HG02973 (cell line): ENCODE results near the gene ATP13A5.
A peak's percentile ranks its signal among the peaks of the same experiment; 100 is the strongest.

Source experiments
- ATAC-seq: cut with Tn5 transposase; IDR thresholded peaks from one replicate; pipeline ENCODE4 v1.9.1; 2021; ENCODE audit warnings: moderate library complexity; ENCODE audit not compliant: unreplicated experiment

Gene ATP13A5

GRCh38 chr3:193378706-193379105 is at the start of gene ATP13A5:
Gene ATP13A5 (minus strand): TSS chr3:193378753. CDS start chr3:193378725, 28 bp downstream.
- no peak for ATAC-seq

- ATAC-seq, result no peak
These were observed 40.2 kb upstream of the ATP13A5 start for GRCh38 chr3:193418576-193419373.

- ATAC-seq, result no peak
These were observed 38.1 kb upstream of the ATP13A5 start for GRCh38 chr3:193416629-193417028.

- no peak for ATAC-seq
These were observed 29.1 kb upstream of the ATP13A5 start for GRCh38 chr3:193407688-193408087.

GRCh38 chr3:193407112-193407511 is 28.6 kb upstream of the ATP13A5 start:
- ATAC-seq, result no peak

- ATAC-seq, result no peak
These were observed 24.8 kb upstream of the ATP13A5 start for GRCh38 chr3:193403307-193403706.

GRCh38 chr3:193400304-193400703 is 21.8 kb upstream of the ATP13A5 start:
- no peak for ATAC-seq

- no peak for ATAC-seq
These were observed 18.1 kb upstream of the ATP13A5 start for GRCh38 chr3:193396451-193397244.

GRCh38 chr3:193391902-193392301 is 13.3 kb upstream of the ATP13A5 start:
- ATAC-seq, result no peak

GRCh38 chr3:193389335-193389734 is 10.8 kb upstream of the ATP13A5 start:
- no peak for ATAC-seq

- no peak for ATAC-seq
These were observed 9.8 kb upstream of the ATP13A5 start for GRCh38 chr3:193388361-193388760.

- no peak for ATAC-seq
These were observed 9.0 kb upstream of the ATP13A5 start for GRCh38 chr3:193387596-193387995.

- ATAC-seq, result no peak
These were observed 962 bp downstream of the ATP13A5 start for GRCh38 chr3:193377591-193377990.

GRCh38 chr3:193375614-193376013 is 2.9 kb downstream of the ATP13A5 start:
- ATAC-seq, result no peak

- ATAC-seq, result no peak
These were observed 5.8 kb downstream of the ATP13A5 start for GRCh38 chr3:193372783-193373182.

- no peak for ATAC-seq
These were observed 10.7 kb downstream of the ATP13A5 start for GRCh38 chr3:193367868-193368267.

- ATAC-seq, result no peak
These were observed 21.3 kb downstream of the ATP13A5 start for GRCh38 chr3:193357291-193357690.

GRCh38 chr3:193354423-193354822 is 24.1 kb downstream of the ATP13A5 start:
- no peak for ATAC-seq

GRCh38 chr3:193350744-193351143 is 27.8 kb downstream of the ATP13A5 start:
- no peak for ATAC-seq

GRCh38 chr3:193348686-193349085 is 29.9 kb downstream of the ATP13A5 start:
- ATAC-seq, result no peak

GRCh38 chr3:193347521-193348501 is 30.7 kb downstream of the ATP13A5 start:
- ATAC-seq, result peak; percentile 79
